ENCODE data around the gene LCMT1.
"Not testable (repeated sequence)": the region's sequence is repeated elsewhere in the genome, so short reads cannot be mapped to it uniquely, and the experiment has no call there.

The LCMT1 gene

DNA sequence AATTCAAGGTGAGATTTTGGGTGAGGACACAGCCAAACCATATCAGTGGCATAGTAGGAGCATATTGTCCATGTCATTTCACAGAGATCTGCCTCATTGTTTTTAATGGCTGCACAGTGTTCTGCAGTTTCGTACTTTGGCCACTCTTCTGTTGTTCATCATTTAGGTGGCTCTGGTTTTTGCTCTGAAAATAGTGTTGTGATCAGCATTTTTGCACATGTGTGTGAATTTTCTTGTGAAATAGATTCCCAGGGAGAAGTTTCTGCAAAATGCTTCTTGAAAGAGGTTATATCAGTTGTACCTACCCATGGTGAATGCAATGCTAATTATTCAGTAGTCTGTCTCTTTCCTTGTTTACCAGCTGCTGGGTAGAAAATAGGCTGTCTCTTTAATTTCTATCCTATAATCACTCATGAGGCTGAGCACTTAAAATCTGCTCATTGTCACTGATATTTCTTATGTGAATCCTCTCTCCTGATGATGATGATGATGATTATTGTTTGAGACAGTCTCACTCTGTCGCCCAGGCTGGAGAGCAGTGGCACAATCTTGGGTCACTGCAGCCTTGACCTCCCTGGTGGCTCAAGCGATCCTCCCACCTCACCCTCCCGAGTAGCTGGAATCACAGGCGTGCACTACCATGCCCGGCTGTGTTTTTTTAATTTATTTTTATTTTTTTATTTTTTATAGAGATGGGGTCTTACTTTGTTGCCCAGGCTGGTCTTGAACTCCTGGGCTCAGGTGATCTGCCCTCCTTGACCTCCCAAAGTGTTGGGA, 10.5 kb downstream of the LCMT1 start:
- TF ChIP-seq, protein P1, sequence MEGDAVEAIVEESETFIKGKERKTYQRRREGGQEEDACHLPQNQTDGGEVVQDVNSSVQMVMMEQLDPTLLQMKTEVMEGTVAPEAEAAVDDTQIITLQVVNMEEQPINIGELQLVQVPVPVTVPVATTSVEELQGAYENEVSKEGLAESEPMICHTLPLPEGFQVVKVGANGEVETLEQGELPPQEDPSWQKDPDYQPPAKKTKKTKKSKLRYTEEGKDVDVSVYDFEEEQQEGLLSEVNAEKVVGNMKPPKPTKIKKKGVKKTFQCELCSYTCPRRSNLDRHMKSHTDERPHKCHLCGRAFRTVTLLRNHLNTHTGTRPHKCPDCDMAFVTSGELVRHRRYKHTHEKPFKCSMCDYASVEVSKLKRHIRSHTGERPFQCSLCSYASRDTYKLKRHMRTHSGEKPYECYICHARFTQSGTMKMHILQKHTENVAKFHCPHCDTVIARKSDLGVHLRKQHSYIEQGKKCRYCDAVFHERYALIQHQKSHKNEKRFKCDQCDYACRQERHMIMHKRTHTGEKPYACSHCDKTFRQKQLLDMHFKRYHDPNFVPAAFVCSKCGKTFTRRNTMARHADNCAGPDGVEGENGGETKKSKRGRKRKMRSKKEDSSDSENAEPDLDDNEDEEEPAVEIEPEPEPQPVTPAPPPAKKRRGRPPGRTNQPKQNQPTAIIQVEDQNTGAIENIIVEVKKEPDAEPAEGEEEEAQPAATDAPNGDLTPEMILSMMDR (IDR thresholded peaks at IDR 0.05; ENCODE audit: control insufficient read depth, insufficient read depth, low read depth, low read length, missing control alignments), result no peak
- DNase-seq (ENCODE audit: low read depth), result no peak
- no peak overlapping the region for H3K4me3 ChIP-seq (ENCODE audit: control insufficient read depth, low read depth, low read length)

DNA sequence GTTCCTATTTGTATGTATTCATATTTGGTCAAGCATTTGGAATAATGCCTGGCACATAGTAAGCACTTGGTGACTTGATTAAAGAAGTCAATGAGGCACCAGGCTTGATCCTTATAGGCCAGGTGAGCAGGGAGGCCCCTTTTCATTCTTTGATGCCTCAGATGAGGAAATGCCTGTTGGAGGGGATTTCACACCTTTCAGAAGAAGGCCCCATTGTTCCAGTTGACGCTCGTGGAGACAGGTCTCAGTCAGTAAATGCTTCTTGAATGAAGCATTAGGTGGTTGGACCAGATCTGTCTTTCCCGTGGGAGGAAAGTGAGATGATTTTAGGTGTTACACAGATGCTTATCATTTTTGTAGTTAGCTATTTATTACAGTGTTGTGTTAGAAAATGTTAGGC, 13.0 kb downstream of the LCMT1 start:
- TF ChIP-seq, protein P1 (IDR thresholded peaks at IDR 0.05; ENCODE audit: control insufficient read depth, insufficient read depth, low read depth, low read length, missing control alignments), result no peak
- no peak overlapping the region for H3K4me3 ChIP-seq (ENCODE audit: control insufficient read depth, low read depth, low read length)
- no peak for DNase-seq (ENCODE audit: low read depth)

DNA sequence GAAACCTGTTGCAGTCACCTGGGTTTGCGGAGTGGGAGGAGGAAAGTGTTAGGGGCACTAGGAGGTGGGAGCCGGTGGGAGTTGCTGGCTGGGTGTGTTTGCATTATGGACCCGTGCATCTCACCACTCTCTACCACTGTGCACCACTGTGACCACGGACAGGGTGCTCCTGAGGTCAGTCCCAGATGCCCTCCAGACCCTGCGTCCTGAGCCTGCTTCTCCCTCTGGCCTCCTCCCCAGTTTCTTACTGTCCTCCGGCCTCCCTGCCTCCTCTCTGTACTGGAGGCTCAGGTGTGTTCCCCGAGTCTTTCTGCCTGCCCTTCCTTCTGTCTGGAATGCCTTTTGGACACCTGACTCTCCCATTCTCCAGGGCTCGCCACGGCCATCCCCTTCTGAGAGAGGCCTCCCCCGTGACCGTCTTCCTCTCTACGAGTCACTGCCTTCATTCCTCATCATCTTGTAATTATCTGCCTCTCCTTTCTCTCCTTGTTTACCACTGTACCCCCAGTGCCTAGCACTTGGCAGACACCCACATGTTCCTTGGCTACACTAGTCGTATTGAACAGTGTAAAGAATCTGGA, 14.6 kb downstream of the LCMT1 start:
- not testable (repeated sequence) for H3K4me3 ChIP-seq (ENCODE audit: control insufficient read depth, low read depth, low read length); DNase-seq (ENCODE audit: low read depth)

DNA sequence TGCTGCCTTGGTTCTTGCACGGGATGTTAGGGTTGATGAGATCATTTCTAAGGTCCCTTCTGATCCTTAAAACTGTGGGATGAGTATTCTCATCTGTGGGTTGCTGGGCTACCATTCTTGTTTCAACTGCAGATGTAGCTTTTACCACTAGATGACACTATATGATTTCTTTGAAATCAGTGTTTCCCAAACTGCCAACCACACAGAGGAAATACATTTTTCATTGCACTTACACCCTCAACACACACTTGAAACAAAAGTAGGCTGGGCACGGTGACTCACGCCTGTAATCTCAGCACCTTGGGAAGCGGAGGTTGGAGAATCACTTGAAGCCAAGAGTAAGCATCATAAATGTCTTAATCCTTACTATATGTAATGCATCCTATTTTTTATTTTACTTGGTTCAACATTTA, 15.3 kb downstream of the LCMT1 start:
- no peak overlapping the region for H3K4me3 ChIP-seq (ENCODE audit: control insufficient read depth, low read depth, low read length)
- DNase-seq (ENCODE audit: low read depth), result peak; percentile 71
- TF ChIP-seq, protein P1 (IDR thresholded peaks at IDR 0.05; ENCODE audit: control insufficient read depth, insufficient read depth, low read depth, low read length, missing control alignments), result peak; percentile 78

DNA sequence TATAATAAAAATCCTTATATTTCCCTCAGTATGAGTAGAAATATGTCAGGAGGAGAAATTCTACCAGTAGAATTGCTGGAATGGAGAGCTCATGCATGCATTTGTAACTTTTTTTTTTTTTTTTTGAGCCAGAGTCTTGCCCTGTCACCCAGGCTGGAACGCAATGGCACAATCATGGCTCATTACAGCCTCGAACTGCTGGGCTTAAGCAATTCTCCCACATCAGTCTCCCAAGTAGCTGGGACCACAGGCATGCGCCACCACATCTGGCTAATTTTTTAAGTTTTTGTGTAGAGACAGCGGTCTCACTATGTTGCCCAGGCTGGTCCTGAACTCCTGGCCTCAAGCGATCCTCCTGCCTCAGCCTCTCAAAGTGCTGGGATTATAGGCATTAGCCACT, 21.2 kb downstream of the LCMT1 start:
- DNase-seq (ENCODE audit: low read depth); H3K4me3 ChIP-seq (ENCODE audit: control insufficient read depth, low read depth, low read length): not testable (repeated sequence)

DNA sequence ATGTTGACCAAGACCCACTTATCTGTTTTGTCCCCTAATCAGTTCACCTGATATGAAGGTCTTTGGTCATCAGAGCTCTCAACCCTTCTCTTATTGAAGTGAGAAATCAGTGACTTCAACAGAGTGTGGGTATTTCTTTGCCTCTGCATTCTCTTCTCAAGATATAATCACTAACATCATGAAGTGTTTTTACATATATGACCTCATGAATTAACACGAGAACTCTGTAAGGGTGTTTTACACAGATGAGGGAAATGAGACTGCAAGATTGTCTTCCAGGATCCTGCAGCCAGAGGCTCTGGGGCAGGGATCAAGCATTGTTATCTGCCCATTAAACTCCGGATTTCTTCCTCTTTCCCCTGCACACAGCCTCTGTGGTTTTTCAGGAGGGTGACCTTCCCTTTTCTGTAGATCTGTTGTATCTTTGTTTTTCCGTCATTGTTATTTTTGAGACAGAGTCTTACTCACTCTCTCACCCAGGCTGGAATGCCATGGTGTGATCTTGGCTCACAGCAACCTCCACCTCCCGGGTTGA, 22.7 kb downstream of the LCMT1 start:
- TF ChIP-seq, protein P1 (IDR thresholded peaks at IDR 0.05; ENCODE audit: control insufficient read depth, insufficient read depth, low read depth, low read length, missing control alignments), result no peak
- no peak overlapping the region for H3K4me3 ChIP-seq (ENCODE audit: control insufficient read depth, low read depth, low read length)
- DNase-seq (ENCODE audit: low read depth), result no peak

DNA sequence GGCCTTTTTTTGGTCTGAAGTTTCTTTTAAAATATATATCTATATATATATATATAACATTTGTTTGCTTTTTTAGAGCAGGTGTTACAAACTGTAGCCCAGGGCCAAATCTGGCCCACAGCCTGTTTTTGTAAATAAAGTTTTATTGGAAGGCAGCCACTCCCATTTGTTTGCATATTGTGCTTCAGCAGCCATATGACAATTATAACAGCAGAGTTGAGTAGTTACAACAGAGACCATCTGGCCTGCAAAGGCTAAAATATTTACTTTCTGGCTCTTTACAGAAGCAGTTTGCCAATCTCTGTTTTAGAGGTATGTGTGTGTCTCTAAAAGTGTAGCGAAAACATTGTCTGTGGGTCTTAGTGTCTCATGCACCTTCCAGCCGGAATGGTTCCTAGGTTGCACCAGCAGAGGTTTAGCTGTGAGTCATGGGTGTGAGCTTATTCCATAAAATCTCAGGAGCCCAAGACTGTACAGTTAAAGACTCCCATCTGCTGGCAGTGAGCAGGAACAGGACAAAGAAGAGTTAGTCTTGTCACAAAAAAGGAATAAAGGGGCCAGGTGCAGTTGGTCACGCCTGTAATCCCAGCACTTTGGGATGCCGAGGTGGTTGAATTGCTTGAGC, 23.8 kb downstream of the LCMT1 start:
- no peak overlapping the region for H3K4me3 ChIP-seq (ENCODE audit: control insufficient read depth, low read depth, low read length)
- no peak for DNase-seq (ENCODE audit: low read depth)
- TF ChIP-seq, protein P1 (IDR thresholded peaks at IDR 0.05; ENCODE audit: control insufficient read depth, insufficient read depth, low read depth, low read length, missing control alignments), result peak; percentile 64
